ENCODE data around the gene DOCK4. TPM values are rescaled to one million over a fixed set of nuclear protein-coding genes. Genes with fewer than 3 reads are reported as not detected.

DOCK4 gene
- total RNA-seq, 1 experiment from 2014 or later: 38.0 TPM

DNA sequence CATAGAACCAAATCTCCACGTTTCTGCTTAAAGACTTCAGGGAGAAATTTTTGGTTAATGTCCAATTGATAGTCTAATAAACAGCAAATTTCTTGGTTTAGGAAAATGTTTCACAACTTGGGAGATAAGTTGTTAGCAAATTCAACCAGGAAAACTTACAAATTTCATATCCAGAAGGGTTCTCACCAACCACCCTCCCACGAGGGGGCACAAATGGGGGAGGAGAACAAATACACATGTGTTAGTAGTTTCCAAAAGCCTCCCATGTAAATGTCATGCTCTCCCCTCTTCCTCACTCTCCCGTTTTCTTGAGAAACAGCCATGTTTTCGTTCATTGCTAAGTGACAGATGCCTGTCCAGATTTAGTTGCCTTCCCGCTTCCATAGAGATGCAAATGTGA lies 10.5 kb downstream of the DOCK4 start:
- no peak for DNase-seq (ENCODE audit: extremely low read depth, low read depth)

DNA sequence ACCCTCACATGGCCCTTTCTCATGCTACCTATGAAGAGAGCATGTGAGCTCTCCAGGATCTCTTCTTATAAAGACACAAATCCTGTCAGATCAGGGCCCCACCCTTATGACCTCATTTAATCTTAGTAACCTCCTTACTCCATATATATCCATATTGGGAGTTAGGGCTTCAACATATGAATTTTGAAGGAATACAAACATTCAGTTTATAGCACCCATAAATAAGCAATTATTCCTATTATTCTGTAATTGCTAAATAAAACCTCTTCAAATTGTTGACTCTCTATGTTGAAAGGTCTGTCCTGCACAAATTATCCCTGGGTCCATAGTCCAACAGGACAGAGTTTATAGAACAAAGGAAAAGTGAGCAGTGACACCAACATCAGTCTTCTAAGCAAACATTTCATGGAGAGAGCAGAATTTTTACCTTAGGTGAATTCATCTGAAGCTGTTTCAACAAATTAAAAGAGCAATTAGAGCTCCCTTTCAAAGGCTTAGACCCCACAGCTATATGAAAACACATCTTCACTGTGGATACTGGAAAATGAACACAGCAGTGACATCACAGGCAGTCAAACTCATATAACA lies 12.2 kb downstream of the DOCK4 start:
- DNase-seq (ENCODE audit: extremely low read depth, low read depth): no peak

DNA sequence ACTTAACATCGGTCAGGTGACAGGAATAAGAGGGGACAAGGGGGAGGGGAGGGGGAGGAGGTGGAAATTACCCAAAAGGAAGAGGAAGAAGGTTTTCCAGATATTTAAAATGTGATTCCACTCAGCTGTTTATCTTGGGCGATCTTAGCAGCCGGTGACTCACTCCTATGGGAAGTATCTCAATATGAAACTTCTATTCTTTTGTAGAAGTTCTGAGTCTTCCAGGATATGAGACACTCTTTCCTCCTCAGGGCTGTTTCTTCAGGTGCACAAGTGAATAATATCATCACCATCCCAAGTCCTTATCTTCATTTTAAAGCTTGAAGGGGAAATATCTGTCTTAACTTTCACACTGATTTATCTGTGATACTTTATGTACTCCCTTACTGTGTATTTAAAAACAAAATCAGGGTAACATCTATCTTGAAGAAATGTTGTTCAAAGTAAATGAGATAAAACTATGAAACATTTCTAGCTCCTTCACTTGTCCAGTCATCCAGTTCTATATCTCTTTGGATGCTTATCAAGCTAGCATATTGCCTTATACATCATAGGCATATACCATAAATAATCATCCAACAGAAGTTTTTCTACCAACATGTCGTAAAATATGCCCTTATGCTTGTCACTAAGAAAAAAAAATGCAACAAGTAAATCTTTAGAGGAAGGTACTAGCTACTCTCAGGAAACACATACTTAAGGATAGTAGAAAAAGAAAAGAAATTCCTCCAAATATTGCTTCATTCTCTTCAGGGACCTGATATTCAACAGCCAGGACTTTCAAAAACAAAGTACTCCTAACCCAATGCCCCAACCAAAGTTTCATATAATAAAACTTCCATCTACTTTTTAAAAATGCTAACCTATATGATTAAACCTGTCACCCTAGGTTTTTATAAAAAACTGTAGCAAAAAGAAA lies 13.7 kb downstream of the DOCK4 start:
- DNase-seq (ENCODE audit: extremely low read depth, low read depth): no peak

DNA sequence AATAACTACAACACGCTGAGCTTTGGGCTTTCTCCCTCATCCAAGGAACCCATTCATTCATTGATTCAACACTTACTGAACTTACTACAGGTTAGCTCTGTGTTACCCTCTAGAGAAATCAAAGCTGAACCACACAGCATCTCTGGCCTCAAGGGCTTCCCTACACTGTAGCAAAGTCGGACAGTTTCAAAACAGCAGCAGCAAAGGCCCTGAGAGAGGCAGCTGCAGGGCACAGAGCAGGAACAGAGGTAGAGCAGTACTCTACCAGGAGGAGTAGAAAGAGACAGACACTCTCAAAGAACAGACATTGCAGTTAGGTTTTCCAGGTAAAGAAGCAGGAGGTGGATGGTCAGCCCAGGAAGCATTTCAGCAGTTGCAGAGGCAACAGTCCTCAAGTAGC lies 16.1 kb downstream of the DOCK4 start:
- no peak for DNase-seq (ENCODE audit: extremely low read depth, low read depth)

DNA sequence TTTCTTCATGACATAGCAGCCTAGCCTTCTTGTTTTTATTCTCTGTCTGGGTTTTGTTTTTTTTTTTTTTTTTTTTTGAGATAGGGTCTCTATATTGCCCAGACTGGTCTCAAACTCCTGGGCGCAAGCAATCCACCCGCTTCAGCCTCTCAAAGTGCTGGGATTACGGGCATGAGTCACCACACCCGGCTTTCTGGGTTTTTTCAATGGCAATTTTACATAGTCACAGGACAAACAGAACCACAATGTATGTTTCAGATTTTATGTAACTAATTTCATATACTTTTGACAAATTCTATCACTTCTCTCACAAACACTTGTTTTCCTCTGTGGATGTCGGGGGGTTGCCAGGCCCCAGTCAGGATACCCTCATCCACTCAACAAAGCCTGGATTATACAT lies 16.5 kb downstream of the DOCK4 start:
- no peak for DNase-seq (ENCODE audit: extremely low read depth, low read depth)

DNA sequence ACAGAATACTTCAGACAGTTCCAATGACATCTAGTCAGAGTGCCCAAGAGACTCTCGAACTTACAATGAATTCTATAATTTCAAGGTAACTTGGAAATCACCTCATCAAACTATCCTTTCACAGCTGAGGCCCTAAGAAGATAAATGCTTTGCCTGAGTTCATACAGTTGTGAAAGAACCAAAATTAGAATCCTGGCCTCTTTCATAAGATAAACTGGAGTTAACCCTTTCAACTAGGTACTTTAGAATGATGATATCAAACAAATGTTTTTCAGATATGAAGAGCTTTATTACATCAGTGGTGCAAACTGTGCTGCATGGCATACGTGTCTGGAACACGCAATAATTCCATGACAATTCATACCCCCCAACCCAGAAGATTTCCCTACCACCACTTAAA lies 17.9 kb downstream of the DOCK4 start:
- no peak for DNase-seq (ENCODE audit: extremely low read depth, low read depth)

DNA sequence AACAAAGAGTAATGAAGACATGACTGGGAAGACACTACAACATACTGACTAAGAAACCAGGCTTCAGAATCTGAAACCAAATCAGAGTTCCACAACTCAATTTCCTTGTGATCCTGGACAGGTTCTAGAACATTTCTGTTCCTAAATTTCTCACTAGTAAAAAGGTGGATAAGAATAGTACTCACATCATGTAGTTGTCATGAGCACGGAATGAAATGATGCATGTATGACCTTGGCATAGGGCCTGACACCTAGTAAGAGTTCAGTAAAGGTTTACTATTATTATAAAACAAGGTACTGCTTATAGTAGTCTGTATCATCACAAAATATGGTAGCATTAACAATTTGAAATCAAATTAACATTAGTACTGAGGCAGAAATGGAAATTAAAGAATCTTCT lies 19.9 kb downstream of the DOCK4 start:
- DNase-seq (ENCODE audit: extremely low read depth, low read depth): no peak

DNA sequence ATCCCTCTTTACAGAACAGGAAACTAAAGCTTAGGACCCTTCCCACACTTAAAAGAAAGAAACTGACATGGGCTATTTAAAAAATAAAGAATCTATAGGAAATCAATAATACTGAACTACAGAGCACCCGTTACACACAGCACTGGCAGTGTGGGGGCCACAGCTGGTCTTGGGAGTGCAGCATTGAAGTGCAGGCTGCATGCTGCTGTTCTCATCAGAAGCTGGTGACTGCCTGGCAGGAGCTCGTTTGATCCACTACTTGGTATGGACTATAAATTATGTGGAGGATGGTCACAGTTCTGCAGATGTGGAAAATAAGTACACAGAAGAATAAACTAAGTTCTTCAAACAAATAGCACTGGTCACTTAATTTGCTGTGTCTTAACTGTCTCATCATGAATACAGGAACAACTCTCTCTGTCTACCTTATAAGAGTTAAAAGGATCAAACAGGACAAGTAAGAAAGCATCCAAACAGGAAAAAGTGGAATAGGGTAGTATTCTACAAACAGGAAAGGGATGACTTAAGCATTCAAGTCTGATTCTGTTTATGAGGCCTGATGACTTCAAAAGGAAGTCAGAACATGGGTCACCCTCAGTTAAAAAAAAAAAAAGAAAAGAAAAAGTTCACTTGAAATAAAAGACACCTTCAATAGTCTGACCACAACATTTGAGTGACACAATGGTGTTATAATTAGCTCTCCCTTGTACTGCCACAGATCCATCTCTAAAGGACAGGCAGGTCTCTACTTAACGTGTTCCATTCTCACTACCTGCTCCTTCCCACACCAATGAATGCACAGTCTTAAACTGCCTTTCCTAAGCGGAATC lies 21.0 kb downstream of the DOCK4 start:
- no peak for DNase-seq (ENCODE audit: extremely low read depth, low read depth)

DNA sequence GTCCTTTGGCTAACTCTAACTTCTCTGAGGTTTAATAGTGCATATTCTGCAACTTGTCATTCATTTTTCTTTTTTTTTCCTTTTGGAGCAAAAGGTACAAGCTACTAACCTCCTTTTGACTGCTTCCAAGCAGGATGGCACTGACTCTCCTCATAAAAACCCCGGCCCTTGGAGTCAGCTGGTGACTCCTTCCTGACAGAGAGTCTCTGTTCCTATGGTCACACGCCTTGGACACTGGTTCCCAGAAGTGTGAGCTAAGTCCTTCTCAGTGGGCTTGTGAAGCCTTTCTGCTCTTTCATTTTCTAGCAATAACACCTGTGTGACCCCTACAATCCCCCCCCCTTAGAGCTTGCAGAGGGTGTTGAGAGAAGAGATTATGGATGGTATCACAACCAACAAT lies 21.7 kb downstream of the DOCK4 start:
- no peak for DNase-seq (ENCODE audit: extremely low read depth, low read depth)

DNA sequence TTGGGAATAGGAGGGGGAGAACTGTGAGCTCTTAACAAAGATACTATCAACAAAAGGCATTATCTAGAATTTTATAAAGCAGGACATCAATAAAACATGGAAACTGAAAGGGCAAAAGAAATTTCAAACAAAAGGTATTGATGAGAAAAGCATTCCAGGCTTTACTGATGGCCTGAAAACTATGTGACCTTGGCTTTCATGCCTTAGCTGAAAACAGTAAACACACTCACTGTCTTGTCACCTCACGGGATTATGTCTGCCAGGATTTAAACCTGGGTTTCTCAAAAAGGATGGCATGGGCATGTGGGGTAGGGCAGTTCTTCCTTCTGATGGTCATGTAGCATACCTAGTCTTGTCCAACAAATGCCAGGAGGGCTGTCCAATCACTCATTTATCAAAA lies 22.9 kb downstream of the DOCK4 start:
- DNase-seq (ENCODE audit: extremely low read depth, low read depth): no peak

DNA sequence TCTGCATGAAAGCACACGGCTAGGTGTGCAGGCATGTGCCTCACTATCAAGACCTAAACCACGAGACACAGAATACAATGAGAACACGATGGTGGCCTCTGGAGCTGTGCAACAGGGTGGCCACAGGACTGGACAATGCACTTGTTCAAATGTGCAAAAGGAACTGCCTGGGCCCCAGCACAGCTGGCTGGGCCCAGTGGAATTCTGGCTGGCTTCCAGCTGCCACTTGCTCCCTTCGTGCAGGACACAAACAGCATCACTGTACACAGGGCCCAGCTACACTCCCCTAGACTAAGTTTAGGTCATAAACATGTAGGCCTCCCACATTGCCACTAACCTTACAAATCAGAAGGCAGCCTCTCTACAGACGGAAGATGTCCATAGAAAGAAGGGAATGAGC lies 23.4 kb downstream of the DOCK4 start:
- DNase-seq (ENCODE audit: extremely low read depth, low read depth): no peak

DNA sequence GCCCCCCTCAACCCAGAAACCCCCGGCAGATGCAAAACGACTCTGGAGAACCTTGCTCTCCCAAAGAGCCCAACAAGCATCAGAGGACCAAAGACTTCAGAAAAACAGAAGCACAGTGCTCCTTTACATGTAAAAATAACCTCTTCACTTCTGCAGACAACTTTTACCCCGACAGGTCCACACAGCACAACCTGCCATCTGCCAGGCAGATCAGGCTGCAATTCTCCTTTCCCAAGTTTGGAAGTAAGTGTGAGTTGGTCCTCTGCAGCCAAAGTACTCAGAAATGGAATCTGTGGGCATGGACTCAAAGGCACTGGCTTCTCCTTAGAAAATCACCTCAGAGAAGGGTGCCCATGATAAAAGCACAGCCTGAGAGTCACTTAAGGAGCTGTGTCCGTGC lies 26.0 kb downstream of the DOCK4 start:
- no peak for DNase-seq (ENCODE audit: extremely low read depth, low read depth)

DNA sequence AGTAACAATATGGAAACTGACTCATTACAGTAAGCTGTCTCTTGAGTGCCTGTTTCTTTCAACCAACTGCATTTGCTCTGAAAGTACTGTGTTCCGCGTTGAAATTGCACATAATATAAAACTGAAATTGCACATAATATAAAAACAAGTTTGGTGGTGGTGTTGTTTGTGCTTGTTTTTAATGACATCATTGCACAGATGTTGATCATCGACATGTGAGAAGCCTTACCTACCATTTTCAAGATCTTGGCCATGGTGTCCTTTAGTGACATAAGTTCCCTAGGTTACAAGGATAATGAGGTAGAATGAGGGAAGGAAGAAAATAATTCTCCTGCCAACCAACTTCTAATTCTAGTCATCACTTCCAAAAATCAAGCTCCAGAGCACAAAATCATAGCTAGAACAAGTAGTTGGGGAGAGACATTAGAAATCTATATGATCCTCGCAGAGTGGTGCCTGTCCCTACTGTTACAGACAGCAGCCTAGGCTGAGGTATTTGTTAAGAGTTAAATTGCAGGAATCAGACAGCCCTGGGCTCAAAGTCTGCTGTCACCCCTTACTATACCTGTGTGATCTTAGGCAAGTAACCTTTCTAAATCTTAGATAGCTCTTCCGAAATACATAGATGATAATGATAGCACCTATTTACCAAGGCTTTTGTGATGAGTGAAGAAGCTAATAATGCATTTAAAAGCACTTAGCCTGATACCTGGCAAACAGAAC lies 29.3 kb downstream of the DOCK4 start:
- no peak for DNase-seq (ENCODE audit: extremely low read depth, low read depth)

DNA sequence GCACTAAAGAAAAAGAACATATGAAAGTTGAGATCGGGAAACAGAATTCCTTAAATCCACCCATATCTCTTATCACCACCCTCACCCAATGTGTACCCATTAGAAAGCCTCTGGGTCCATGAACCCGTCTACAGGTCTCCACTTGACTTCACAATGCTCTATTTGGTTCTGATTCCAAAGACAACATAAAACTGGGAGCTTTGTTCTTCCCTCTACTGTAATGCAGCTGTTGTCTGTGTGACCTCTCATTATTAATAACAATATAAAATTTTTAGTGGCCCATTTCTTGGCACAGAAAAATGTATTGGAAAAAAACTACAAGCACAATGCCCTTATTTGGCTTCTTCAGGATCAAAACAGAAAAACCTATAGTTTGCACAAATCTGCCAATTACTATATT lies 30.0 kb downstream of the DOCK4 start:
- no peak for DNase-seq (ENCODE audit: extremely low read depth, low read depth)

DNA sequence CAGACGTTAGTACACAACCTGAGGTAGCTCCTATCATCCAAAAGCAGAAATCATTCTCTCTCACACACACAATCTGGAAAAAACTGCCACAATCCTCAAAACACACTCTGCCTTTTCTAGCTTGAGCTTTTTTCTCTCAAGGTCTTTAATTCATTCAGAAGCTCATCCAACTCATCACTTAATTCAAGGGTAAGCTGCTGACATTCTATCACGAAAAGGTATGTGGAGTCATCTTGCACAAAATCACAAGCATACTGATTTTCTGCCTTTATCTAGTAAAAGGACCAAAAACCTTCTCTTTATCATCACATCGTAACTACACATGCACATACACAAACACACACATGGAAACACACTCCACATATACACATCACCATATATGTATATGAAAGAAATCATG lies 32.0 kb downstream of the DOCK4 start:
- no peak for DNase-seq (ENCODE audit: extremely low read depth, low read depth)

DNA sequence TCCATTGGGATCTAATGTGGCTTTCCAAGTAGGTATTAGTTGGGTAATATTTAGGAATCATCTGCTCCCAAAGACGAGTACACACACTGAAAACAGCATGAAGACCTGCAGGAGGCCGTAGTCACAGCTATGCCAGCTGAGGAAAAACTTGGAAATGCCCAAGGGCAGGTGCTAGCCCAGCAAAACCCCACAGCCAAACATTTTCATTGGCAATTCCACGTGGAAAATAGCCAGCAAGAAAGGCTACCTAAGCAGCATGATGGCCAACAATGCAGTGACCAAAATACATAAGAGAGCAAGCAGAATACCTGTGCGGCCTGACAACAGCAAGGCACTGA lies 32.7 kb downstream of the DOCK4 start:
- no peak for DNase-seq (ENCODE audit: extremely low read depth, low read depth)

DNA sequence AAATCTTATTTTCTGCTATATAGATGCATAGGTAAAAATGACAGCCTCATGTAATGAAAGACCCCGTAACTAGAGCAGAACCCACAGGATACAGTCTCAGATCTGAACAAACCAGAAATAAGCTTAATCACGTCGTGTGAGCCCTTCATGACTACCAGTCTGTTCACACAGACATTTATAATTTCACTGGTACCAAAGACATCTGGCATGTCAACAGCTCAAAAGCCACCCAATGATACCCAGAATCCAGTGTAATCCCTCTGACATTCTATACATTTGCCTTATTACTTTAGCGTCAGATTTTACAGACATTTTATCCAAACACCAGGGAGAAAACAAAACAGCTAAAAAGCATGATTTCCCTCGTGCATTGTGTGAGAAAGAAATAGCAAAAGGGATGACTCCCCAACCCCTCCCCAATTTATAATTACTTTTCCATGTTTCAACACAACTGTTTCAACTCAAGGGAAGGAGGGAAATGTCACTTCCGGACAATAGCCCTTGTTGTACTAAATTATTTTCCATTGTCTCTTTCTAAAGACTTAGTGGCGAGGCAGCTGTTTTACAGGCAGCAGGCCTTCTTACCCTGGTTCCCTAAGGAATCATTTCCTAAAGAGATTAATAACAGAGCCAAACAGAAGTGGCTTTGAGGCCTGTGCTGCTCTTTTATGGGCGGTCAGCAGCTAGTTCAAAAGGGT lies 33.2 kb downstream of the DOCK4 start:
- no peak for DNase-seq (ENCODE audit: extremely low read depth, low read depth)

DNA sequence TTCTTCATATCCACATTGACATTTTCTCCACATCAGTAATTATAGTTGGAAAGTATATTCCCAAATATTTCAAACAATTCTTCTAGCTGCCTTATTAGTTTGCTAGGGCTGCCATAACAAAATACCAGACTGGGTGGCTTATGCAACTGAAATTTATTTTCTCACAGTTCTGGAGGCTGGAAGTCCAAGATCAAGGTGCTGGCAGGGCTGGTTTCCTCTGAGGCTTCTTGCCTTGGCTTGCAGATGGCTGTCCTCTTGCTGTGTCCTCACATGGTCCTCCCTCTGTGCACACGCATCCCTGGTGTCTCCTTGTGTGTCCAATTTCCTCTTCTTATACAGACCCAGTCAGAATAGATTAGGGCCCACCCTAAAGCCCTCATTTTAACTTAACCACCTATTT lies 34.5 kb downstream of the DOCK4 start:
- no peak for DNase-seq (ENCODE audit: extremely low read depth, low read depth)

DNA sequence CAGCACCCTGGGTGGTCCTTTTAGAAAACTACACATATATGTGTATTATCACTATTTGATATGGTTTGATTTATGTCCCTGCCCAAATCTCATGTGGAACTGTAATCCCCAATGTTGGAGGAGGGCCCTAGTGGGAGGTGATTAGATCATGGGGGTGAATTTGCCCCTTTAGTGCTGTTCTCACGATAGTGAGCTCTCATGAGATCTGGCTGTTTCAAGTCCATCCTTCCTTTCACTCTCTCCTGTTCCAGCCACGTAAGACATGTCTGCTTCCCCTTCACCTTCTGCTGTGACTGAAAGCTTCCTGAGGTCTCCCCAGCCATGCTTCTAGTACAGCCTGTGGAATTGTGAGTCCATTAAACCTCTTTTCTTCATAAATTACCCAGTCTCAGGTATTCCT lies 37.3 kb downstream of the DOCK4 start:
- no peak for DNase-seq (ENCODE audit: extremely low read depth, low read depth)

DNA sequence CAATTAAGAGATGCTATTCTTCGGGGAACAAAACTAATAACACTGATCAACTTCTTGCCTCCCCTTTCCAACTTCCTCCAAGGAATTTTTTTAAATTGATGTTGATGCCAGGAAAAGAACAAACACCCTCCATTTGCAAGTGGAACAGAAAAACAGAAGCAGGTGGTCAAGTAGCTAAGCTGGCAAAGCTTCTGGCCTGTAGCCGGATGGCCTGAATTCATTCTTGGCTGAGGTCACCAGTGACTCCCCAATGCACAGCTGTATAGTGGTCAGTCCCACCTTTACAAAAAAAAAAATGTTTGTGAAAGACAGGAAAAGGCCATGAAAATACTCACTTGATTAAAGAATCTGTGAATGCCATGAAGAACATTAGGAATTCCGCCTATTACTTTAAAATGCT lies 39.1 kb downstream of the DOCK4 start:
- no peak for DNase-seq (ENCODE audit: extremely low read depth, low read depth)

All from NCI-H460 (cell line).